Activated T-cell treated with anti-CD3 and anti-CD28 coated beads for 48 hours (primary cell): ENCODE data around the gene CADPS2.

Source experiments
- DNase-seq: peaks from one replicate; pipeline ENCODE4 v3.0.0-alpha.2; 2020; ENCODE audit warnings: low read depth

CADPS2 gene

GRCh38 chr7:122600630-122601029 lies 285.6 kb downstream of the CADPS2 start:
- DNase-seq = no peak

DNA sequence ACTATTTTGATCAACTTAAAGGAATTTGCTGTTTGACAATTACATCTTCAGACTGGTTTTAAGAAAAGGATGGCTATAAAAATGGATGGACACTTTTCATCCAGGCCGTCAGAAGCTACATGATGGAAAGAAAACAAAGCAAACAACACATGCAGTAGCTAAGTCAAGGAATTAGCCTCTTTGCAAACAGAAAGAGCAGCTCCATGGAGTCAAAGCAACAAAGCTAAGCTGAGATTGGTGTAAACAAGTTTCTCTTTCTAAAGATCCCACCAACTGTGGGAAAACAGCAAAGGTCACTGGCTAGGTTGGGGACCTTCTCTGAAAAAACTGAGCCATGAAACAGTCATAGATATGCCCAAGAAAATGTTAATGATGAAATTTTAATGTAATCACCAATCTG lies 286.2 kb downstream of the CADPS2 start:
- no peak for DNase-seq

GRCh38 chr7:122597277-122597676 lies 289.0 kb downstream of the CADPS2 start:
- no peak for DNase-seq

GRCh38 chr7:122595885-122596284 lies 290.4 kb downstream of the CADPS2 start:
- DNase-seq = no peak

GRCh38 chr7:122588621-122589020 lies 297.6 kb downstream of the CADPS2 start:
- DNase-seq = no peak

- no peak for DNase-seq
Measured at GRCh38 chr7:122584676-122585251, 301.5 kb downstream of the CADPS2 start.

- DNase-seq = no peak
Measured at GRCh38 chr7:122578350-122578749, 307.9 kb downstream of the CADPS2 start.

DNA sequence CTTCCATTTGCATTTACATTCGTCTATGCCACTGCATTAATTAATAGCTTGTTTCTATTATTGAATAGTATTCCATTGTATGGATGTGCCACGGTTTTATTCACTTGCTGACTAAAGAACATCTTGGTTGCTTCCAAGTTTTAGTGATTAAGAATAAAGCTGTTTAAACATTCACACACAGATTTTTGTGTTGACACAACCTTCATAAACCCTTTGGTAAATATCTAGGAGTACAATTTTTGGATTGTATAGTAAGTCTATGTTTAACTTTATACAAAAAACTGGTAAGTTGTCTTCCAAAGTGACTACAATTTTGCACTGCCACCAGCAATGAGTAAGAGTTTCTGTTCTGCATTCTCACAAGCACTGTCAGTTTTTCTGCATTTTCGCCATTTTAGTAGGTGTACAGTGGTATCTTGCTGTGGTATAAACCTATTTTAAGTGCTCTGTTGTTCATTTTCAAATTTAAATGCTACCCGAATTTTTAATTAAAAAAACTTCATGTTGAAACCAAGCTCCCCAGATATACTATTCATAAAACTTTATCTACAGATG lies 308.7 kb downstream of the CADPS2 start:
- DNase-seq = no peak

- no peak for DNase-seq
Measured at GRCh38 chr7:122572706-122573105, 313.6 kb downstream of the CADPS2 start.

- DNase-seq = no peak
Measured at GRCh38 chr7:122561326-122561725, 324.9 kb downstream of the CADPS2 start.

DNA sequence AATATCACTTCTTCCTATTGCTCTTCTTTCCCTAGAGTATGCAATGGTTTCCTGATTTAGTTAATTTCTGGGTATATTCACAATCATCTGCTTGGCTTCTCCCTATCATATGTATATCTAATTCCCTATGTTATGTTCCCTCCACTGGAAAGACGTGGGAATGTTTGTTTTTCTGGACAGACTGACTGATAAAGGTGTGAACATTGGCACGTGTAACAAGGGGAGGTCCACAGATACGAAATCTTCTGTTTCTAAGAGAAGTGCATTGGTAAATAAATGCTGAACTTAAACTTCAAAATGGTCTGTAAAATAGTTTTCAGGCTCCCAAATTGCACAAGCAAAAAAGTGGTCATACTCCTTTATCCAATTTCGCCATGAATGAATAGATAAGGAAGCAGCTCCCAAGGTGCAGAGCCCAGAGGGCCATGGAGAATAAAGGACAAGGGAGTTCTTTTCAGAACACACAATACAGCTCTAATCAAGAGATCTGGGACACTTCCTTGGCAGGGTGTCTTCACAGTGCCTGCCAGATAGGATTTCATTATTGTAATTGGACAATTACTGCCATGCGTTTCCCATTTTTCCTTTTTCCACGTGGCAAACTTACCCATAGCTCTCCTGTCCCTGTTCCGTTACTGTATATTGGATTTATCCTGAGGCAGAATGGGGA lies 329.3 kb downstream of the CADPS2 start:
- DNase-seq = no peak

DNA sequence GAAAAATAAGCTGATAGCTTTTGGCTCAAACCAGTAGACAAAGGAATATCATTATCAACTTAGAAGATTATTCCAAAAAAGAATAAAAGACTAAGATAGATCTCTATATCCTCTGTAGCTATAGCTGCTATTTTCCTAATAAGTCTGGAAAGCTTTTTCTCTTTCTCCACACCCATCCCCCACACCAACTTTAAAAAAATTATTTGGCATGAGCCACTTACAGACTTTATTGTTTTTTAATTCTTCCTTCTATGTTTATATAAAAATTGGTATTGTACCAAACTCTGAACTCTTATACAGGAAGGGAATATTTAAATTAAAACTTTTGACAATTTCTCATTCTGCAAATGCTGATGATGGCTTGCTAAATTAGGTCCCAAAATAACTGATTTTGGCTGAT lies 330.0 kb downstream of the CADPS2 start:
- no peak for DNase-seq

GRCh38 chr7:122553761-122554160 lies 332.5 kb downstream of the CADPS2 start:
- no peak for DNase-seq

- DNase-seq = no peak
Measured at GRCh38 chr7:122552769-122553168, 333.5 kb downstream of the CADPS2 start.

DNA sequence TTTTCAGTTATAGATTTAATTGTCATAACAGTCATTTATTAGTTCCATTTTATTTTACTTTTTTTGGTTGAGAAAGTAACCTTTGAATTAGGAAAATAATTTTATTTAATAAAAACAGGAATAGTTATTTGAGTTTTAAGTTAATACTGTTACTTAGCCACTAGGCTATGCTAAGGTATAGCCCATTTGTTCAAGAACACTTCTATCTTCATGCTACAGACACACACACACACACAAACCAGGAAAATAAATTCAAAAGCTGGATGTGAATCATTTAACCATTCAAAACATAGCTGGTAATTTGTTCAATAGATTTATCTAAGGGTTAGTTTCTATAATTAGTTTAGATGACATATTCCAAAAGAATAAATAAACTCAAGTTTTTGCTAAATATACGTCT lies 335.7 kb downstream of the CADPS2 start:
- no peak for DNase-seq

DNA sequence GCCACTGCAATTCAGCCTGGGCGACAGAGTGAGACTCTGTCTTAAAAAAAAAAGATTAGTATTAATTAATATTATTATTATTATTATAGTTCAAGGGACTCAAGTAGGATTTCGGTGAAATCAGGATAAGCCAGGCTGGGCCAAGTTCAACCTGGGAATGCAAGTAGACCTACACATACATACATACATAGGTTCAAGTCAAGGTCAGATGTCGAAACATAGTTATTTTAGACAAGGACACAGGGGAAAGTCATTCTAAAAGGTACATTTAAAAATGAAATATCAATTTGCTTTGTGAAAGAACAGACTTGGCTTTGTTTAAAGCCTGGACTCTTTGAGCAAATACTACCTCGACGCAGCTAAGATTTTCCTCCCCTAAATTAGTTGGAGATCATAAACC lies 336.7 kb downstream of the CADPS2 start:
- DNase-seq = no peak

- DNase-seq = no peak
Measured at GRCh38 chr7:122546496-122546895, 339.8 kb downstream of the CADPS2 start.

DNA sequence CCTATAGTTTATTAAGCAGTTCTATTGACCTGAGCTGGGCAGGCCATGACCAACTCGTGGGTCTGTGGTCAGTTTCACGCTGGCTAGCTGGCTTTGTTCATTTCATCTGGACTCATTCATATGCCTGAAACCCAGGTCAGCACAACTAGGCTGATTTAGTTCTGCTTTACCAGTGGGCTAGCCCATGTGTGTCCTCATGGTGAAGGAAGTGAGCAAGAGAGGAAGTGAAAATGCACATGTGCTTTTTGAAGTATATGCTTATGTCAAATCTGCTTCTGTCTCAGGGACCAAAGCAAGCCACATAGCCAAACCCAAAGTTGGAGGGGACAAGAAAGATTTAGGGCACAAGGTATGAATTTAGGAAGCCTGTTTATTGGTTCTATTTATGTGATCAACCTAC lies 341.8 kb downstream of the CADPS2 start:
- no peak for DNase-seq

- no peak for DNase-seq
Measured at GRCh38 chr7:122543891-122544290, 342.4 kb downstream of the CADPS2 start.

GRCh38 chr7:122543166-122543565 lies 343.1 kb downstream of the CADPS2 start:
- DNase-seq = no peak

DNA sequence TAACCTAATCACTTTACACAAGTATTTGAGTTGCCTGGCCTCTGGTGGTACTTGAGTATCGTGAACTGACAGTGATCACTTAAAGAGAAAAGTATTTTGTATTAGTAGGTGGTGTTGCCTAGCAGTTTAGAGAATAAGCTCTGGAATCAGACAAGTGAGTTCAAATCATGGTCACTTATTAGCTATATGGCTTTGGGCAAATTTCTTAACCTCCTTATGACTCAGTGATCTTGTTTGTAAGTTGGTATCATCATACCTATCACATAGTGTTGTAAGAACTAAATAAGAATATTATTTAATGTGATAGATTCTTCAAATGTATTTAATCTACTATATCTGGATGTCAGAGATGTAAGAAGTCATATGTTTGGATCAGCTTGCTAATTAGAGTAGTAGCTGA lies 351.2 kb downstream of the CADPS2 start:
- no peak for DNase-seq

- DNase-seq = no peak
Measured at GRCh38 chr7:122532406-122533269, 353.6 kb downstream of the CADPS2 start.
